ENCODE data around the gene CHI3L1.

CHI3L1 gene

GRCh38 chr1:203151362-203152157 is 34.9 kb downstream of the CHI3L1 start:
- DNase-seq (ENCODE audit: extremely low spot score), result no peak
- CTCF ChIA-PET, result interaction anchor here (1.4 to 4.2 kb wide), 3 partner anchors 21 to 112 kb away, joined by 3 to 15 read pairs (median 4); no protein-coding TSS in a partner anchor
- TF ChIP-seq CTCF (IDR thresholded peaks at IDR 0.05; ENCODE audit: control extremely low read depth, extremely low read depth, low read depth, missing control alignments), result no peak
- POLR2A ChIA-PET, result no interaction called here

- TF ChIP-seq CTCF (IDR thresholded peaks at IDR 0.05; ENCODE audit: control extremely low read depth, extremely low read depth, low read depth, missing control alignments), result no peak
- DNase-seq (ENCODE audit: extremely low spot score), result no peak
- CTCF ChIA-PET, result interaction anchor here (4.2 kb wide), 1 partner anchor 22 kb away, joined by 15 read pairs; no protein-coding TSS in a partner anchor
Observed at GRCh38 chr1:203150511-203151297, 35.8 kb downstream of the CHI3L1 start.

GRCh38 chr1:203149188-203149840 is 37.2 kb downstream of the CHI3L1 start:
- no peak for TF ChIP-seq CTCF (IDR thresholded peaks at IDR 0.05; ENCODE audit: control extremely low read depth, extremely low read depth, low read depth, missing control alignments)
- POLR2A ChIA-PET, result no interaction called here
- CTCF ChIA-PET, result interaction anchor here (2.1 to 3.1 kb wide), 3 partner anchors 17 to 110 kb away, joined by 7 to 14 read pairs (median 9); no protein-coding TSS in a partner anchor
- DNase-seq (ENCODE audit: extremely low spot score), result no peak

More at GRCh38 chr1:203150511-203151297, 35.8 kb downstream of the CHI3L1 start:
- POLR2A ChIA-PET, result no interaction called here

- ChIA-PET POLR2A (no interaction called here), CTCF (interaction anchor here (0.8 to 3.1 kb wide), 6 partner anchors 10 to 1148 kb away, joined by 3 to 14 read pairs (median 6); no protein-coding TSS in a partner anchor)
- DNase-seq (ENCODE audit: extremely low spot score), result no peak
- TF ChIP-seq CTCF (IDR thresholded peaks at IDR 0.05; ENCODE audit: control extremely low read depth, extremely low read depth, low read depth, missing control alignments), result no peak
Observed at GRCh38 chr1:203148579-203148978, 37.9 kb downstream of the CHI3L1 start.

- ChIA-PET POLR2A (no interaction called here), CTCF (interaction anchor here (0.8 to 3.1 kb wide), 9 partner anchors 9 to 1148 kb away, joined by 3 to 14 read pairs (median 4); no protein-coding TSS in a partner anchor)
- DNase-seq (ENCODE audit: extremely low spot score), result no peak
- TF ChIP-seq CTCF (IDR thresholded peaks at IDR 0.05; ENCODE audit: control extremely low read depth, extremely low read depth, low read depth, missing control alignments), result no peak
Observed at GRCh38 chr1:203148127-203148526, 38.4 kb downstream of the CHI3L1 start.

GRCh38 chr1:203147376-203147775 is 39.1 kb downstream of the CHI3L1 start:
- no peak for TF ChIP-seq CTCF (IDR thresholded peaks at IDR 0.05; ENCODE audit: control extremely low read depth, extremely low read depth, low read depth, missing control alignments)
- POLR2A ChIA-PET, result no interaction called here
- no peak for DNase-seq (ENCODE audit: extremely low spot score)
- CTCF ChIA-PET, result interaction anchor here (0.8 to 3.1 kb wide), 10 partner anchors 10 to 1147 kb away, joined by 3 to 14 read pairs (median 4); no protein-coding TSS in a partner anchor
